NCI-H2107 treated with DMSO at 0.1 percent for 48 hours (cell line): ENCODE measurements around the gene SULT1C4.
"Not testable (repeated sequence)": the region's sequence is repeated elsewhere in the genome, so short reads cannot be mapped to it uniquely, and the experiment has no call there.

Source experiments
- DNase-seq: peaks from one replicate; lab custom pipeline; 2025; ENCODE audit not compliant: unreplicated experiment; lab: John Stamatoyannopoulos, UW

Gene SULT1C4

DNA sequence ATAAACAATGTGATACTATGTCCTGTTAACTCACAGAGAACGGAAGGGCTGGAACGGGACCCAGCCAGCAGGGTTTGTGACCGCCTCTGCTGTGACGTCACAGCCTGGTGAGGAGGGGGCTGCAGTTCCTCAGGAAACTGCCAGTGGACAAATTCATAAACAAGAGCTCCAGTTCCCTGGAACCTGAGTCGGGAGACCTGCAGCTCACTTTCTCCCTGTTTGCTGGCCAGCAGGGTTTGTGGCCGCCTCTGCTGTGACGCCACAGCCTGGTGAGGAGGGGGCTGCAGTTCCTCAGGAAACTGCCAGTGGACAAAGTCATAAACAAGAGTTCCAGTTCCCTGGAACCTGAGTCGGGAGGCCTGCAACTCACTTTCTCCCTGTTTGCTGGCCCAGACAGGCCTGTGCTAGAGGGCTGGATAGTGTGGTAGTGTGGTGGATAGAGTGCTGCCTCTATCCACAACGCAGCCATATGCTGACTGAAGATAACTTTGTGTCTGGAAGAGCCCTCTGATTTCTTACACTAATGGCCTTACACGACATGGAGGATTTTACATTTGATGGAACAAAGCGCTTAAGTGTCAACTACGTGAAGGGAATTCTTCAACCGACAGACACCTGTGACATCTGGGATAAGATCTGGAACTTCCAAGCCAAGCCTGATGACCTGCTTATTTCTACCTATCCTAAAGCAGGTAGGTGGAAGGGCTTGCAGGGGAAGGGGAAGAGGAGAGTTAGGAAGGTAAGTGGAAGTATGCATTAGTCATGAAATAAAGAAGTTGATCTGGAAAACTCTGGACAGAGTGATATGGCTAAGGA is at the start of gene SULT1C4:
Gene SULT1C4 (plus strand): TSS at position 140 of the 816 bp plus-strand sequence. CDS start 384 bp downstream, at position 524.
- no peak for DNase-seq

DNA sequence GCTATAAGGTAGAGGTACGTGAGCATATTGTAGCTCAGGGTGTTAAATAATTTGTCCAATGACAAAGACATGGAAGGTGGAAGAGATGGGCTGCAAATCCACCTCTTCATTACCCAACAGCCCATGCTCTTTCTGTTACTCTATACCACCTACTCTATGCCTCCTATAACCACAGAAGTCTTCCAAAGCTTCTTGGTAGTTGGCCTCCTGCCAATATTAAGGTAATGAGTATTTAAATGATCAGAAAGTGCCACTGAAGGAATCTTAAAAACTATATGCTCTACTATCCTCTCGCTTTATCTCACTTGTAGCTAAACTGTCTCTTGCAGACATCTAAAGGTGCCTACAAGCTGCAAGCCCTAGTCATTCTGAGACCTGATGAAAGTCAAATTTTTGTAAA is 48.0 kb upstream of the SULT1C4 start:
- no peak for DNase-seq

DNA sequence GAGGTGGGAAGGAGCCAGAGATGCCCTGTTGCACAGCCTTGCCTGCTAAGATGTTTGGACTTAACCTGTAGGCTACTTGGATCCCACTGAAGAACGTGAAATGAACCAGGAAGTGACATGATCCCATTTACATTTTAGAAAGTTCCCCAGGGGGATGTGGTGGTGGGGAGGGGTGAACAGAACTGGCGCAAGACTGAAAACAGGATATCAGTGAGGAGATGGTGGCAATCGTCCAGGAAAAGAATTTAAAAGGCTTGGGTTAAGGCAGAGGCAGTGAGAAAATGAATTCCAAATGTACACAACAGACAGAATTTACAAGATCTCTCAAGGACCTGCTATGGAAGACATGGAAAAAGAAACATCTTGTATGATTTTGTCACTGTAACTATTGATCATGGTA is 46.8 kb upstream of the SULT1C4 start:
- no peak for DNase-seq

DNA sequence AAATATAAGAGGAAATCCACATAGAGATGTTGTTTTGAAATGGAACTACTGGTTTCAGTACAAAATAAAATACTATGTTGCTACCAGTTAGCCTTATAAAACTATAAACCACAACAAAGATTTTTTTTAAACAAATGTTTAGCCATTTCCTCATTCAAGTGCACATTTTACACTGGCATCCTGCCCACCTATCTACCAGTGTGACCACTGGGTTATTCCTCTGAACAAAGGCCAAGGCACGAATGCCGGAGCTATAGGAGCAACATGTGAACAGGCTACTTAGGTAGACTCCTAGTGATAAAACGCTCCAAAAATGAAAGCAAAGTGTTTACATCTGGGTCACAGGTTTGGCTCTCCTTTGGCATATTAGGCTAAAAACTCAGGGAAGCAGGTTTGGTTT is 31.8 kb upstream of the SULT1C4 start:
- DNase-seq = no peak

DNA sequence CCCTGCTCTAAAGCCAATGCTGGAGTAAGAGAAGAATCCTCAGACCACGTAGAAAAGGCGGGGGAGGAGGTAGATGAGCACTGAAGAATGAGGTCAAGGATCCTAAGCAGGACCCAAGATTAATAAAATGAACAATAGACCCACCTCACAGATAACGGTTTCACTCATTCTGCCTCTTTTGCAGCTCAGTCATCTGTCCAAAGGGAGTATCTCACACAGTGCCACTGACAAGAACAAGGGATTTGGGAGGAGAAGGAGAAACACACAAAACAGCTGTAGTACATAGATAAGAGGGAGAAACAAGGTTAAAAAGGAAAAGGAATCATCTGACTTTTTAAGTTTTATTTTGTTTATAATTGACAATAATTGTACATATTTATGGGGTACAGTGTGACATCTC is 30.9 kb upstream of the SULT1C4 start:
- no peak for DNase-seq

DNA sequence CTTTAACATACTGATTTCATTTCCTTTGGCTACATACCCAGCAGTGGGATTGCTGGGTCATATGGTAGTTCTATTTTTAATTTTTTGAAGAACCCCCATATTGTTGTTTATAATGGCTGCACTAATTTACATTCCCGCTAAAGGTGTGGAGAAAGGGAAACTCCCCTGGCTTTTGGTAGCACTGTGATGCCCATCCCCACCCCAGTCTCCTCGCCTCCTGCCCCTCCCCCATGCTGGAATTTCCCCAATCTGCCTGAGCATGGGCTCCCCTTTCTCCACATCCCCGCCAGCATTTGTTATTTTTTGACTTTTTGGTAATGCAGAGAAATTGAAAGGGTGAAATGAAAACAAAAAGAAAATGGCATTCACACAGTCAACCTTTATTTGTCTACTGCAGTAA is 30.0 kb upstream of the SULT1C4 start:
- DNase-seq = no peak

DNA sequence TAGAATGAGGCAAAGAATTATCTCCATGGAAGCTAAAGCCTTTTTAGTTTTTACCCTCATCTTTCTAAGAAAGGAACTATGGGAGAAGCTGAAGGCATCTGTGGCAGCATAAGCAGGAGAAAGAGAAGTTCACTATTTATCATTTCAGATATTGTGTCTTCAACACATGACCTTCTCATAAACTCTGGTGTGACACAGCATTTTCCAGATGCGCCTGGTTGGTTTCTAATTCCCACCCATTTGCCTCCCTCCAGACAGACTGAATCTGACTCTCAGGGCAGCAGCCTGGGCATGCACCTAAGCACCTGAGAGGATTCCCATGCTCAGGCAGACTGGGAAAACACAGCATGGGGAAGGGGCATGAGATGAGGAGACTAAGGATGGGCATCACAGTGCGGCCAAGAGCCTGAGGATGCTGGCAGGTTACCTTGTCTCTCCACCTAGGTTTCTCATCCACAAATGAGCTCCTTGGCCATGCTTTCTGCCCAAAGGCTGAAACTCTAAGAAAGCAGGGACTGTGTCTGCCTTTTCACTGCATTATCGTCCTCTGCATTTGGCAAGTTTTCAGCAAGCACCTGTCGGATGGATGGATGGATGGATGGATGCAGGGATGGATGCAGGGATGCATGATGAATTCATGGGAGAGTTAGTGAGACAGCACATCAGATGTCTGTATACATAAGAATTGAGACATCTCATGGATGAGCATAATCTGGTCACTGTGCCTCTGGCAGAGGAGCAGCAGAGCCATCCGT is 28.8 kb upstream of the SULT1C4 start:
- DNase-seq = no peak

DNA sequence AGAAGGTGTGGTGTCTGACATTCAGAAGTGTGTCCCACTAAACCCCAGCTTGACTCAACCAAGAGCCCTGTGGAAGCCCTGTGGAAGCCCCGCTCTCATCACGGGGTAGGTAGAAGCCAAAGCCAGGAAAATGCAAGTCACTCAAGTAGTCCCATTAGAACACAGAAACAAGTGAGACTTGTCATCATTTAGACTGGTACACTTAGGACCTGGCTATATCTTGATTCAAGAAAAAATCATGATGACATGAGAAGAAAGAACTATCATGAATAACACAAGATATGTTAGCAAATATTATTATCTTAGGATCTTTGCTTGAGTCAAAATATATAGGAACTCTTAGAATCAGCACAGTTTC is 28.2 kb upstream of the SULT1C4 start:
- no peak for DNase-seq

DNA sequence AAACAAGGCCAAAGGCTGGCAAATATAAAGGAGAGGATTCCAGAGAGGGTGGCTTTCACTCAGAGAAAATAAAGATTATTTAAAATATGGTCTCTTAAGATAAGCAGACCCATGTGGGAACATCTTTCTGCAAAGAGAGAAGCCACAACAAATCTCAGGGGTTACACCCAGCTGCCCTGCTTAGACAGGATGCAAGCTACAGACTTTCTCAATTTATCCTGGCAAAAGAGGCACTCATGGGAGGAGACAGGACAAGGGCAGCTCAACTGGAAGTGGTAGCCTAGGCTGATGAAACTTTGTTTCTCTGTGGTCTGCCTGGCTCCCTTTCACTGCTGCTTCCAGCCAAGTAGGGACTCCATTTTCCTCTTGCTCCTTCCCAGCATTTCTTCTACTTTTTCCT is 25.9 kb upstream of the SULT1C4 start:
- no peak for DNase-seq

DNA sequence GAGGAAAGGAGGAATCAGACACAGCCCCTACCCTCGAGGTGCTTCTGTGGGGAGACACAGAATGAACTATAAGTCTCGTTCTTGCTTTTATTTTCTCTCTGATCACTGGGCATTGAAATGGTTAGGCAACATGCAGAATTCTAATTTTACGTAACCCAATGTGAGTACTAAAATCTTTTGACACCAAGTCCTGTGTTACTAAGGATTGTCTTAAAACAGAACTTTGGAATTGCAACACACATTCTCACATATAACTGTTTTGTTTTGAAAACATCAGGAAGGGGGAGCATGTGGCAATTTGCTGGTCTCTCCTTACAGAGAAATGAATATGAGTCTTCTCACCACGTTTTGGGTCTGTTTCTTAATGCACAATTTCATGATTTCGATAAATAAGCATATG is 23.6 kb upstream of the SULT1C4 start:
- no peak for DNase-seq

DNA sequence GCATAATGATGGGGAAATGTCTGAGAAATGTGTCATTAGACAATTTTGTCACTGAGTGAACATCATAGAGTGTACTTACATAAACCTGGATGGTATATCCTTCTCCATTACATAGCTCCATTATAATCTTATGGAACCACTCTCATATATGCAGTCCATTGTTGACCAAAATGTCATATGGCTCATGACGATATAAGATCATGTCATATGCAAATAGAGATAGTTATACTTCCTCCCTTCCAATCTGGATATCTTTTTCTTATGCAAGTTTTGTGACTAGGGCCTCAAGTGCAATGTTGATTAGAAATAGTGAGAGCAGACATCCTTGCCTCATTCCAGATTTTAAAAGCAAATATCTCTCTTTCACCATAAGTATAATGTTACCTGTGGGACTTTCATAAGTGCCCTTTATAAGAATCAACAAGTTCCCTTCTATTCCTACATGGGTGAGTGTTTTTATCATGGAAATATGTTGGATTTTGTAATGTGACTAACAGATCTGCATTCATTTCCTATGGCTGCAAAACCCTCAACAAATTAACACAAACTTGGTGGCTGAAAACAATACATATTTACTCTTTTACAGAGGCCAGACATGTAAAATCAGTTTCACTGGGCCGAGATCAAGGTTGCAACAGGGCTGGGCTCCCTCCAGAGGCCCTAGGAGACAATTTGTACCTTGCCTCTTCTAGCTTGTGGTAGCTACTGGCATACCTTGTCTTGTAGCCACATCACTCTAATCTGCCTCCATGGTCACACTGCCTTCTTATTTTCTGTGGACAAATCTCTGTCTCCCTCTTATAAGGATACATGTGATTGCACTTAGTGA is 21.6 kb upstream of the SULT1C4 start:
- no peak for DNase-seq

DNA sequence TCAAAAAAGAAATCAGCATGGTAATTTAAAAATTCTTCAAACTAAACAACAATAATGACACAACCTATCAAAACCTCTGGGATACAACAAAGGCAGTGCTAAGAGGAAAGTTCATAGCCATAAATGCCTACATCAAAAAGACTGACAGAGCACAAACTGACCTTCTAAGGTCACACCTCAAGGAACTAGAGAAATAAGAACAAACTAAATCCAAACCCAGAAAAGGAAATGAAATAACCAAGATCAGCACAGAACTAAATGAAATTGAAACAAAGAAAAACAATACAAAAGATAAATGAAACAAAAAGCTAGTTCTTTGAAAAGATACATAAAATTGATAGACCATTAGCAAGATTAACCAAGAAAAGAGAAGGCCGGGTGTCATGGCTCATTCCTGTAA is 18.4 kb upstream of the SULT1C4 start:
- DNase-seq = not testable (repeated sequence)

DNA sequence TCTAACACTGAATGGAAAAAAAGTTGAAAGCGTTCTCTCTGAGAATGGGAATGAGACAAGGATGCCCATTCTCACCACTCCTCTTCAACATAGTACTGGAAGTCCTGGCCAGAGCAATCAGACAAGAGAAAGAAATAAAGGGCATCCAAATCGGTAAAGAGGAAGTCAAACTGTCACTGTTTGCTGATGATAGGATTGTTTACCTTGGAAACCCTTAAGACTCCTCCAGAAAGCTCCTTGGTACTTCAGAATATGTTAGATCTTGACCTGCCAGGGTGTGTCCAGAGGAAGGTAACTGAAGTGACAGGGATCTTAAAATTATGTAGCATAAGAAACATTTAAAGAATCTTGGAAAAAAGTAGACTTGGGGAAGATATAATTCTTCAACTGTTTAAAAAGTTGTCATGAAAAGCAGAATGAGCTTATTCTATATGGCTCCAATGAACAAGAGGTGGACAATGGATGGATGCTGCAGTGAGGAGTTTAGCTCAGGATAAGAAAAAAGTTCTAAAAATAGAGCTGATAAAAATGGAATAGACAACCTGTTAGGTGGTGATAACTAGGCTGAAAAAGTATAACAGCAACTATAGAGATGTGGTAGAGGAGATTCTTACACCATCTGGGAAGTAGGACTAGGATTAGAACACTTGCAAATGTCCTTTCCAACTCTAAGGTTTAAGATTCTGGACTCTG is 16.8 kb upstream of the SULT1C4 start:
- DNase-seq = no peak

DNA sequence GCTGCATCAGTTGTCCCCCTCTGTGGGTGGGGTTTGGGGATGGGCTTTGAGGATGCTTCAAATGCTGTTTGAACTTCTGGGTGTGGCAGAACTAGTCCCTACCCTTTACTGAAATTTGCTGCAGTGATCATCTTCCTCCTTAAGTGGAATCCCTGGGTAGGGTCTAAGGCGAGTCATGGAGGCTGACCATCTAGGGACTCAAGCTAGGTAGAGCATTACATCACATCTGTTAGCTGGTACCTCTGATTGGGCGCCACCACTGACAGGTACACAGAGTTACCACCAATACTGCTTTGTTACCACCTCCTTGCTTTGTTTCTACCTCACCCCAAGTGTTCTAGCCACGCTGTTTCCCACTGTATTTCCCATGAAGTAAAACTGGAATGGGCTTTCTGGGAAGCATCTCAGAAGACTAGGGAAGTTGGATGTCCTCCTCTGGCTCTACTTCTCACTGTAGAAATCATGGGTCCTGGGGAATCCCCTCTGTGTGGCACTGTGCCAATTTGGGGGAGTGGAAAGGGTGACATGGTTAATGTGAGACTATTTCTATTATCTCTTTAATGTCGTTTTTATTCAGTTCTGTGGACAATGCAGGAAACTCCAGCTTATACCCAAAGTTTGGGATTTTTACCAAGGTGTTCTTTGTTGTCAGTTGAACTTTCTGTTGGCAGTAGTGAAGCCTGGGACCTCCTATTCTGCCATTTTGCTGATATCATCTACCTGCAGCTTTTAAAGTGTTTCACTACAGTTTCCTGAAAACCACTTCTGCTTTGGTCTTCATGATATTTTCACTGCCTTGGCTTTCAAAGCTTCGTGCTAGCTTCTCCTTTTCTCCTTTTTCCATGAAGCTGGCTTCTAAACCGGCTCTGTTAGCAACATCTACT is 14.5 kb upstream of the SULT1C4 start:
- DNase-seq = no peak

DNA sequence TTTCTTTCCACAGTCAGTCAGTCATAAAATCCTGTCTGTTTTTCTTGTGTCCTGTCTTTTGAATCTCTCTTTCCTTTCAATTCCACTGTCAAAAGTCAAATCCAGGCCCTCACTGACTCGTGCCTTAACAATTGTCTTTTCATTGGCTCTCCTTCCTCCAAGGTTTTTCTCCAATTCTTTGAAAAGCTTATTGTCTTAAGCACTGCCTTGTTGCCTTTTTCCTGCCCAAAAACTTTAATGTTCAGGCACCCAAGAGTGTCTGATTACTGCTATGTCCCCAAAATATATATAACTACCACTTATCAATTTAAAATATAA is 13.9 kb upstream of the SULT1C4 start:
- DNase-seq = no peak

DNA sequence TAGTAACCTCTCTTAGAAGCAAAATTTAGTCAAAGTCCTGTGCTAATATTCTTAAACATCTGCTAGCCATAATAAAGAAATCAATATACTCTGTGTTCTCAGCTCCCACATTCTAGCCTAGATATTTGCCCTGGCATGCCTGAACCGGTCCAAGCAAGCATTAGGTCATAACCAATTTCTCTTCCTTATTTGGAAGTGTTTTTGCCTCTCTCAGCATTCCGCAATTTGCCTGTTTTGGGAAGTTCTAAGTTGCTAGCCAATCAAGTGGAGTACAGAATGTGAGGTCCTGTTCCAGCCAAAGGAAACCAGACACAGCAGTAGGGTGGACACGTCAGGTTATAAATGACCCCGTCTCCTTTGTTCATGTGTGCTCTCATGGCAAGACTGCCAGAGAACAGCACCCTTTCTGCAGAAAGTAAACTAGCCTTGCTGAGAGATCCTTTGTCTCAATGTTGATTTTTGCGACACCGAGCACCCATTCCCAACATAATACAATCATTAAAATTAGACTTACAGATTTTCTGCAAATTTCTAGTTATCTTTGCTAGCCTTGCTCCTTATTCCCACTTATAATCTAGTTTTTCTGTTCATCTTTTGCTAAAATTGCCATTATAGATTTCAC is 13.0 kb upstream of the SULT1C4 start:
- DNase-seq = no peak

DNA sequence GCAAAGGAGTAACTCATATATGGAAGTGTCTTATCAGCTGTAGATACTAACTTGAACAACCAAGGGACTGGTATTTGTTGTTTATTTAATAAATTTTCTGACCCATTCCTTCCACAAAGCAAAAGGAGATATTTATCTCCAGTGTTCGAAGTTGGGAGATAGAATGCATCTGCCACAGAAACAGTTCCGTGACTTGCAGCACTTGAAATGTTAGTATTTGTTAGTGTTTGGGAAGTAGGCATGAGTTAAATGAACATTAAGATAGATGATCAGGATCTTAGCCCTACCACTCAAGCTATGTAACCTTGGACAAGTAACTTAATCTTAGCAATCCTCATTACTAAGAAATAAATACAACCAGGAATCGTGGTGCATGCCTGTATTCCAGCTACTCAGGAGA is 12.1 kb upstream of the SULT1C4 start:
- no peak for DNase-seq

DNA sequence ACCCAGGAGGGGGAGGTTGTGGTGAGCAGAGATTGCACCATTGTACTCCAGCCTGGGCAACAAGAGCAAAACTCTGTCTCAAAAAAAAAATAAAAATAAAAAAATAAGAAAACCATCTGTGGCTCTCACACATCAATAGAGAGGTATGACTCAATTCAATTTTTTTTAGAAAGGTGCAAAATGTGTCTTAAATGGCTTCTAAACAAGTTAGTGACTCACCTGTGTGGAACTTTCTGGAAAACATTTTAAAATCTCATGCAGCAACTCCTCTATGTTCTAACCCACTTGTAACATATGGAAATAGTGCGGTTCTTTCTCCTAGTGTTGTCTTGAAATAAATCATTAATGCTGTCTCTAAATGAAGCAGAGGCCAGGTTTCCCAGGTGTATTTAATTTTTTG is 10.7 kb upstream of the SULT1C4 start:
- no peak for DNase-seq

DNA sequence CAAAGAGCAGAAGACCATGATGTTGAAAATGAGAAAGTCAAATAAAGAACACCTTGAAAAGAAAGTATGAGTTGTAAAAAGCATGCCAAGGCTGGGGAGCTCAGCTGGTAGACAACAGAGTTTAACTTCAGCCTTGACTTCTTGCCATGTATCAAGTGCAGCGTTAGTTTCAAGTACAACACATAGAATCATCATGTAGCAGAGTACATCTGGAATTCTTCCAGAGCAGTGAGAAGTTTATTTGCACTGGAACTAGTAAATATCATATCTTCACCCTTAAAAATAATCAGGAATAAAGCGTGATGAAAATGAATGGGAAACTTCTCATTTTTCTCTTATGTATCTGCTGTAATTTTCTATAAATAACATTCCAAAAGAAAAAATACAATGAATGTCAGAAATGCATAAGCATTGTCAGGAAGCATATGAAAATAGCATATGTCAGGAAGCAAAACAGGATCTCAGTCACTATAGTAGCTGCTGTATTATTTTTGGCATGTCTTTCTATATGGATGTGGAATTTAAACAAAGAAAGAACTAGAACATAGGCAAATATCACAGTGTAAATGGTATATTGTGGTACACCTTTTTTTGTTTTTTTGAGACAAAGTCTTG is 10.1 kb upstream of the SULT1C4 start:
- no peak for DNase-seq
